Fibroblast of skin of back (primary cell): ENCODE data around the gene CYB5R4.
A peak's percentile ranks its signal among the peaks of the same experiment; 100 is the strongest.
"Not testable (repeated sequence)": the region's sequence is repeated elsewhere in the genome, so short reads cannot be mapped to it uniquely, and the experiment has no call there.

ENCODE experiments used
- DNase-seq: peaks from one replicate; pipeline ENCODE4 v3.0.0-alpha.2; 2013

CYB5R4 gene

GRCh38 chr6:83908813-83909212, 49.3 kb downstream of the CYB5R4 start:
- peak; percentile 29 for DNase-seq

- no peak for DNase-seq
Measured at GRCh38 chr6:83911278-83911677, 51.8 kb downstream of the CYB5R4 start.

- DNase-seq, result no peak
Measured at GRCh38 chr6:83914953-83915352, 55.5 kb downstream of the CYB5R4 start.

GRCh38 chr6:83917001-83917400, 57.5 kb downstream of the CYB5R4 start:
- DNase-seq, result no peak

GRCh38 chr6:83920017-83920416, 60.5 kb downstream of the CYB5R4 start:
- peak; percentile 38 for DNase-seq

- no peak for DNase-seq
Measured at GRCh38 chr6:83921315-83921714, 61.8 kb downstream of the CYB5R4 start.

GRCh38 chr6:83927470-83927869, 68.0 kb downstream of the CYB5R4 start:
- DNase-seq, result no peak

GRCh38 chr6:83928286-83928685, 68.8 kb downstream of the CYB5R4 start:
- no peak for DNase-seq

- not testable (repeated sequence) for DNase-seq
Measured at GRCh38 chr6:83946201-83946833, 86.8 kb downstream of the CYB5R4 start.

GRCh38 chr6:83947983-83948382, 88.5 kb downstream of the CYB5R4 start:
- not testable (repeated sequence) for DNase-seq

- DNase-seq, result no peak
Measured at GRCh38 chr6:83948851-83949250, 89.4 kb downstream of the CYB5R4 start.

GRCh38 chr6:83951423-83951822, 91.9 kb downstream of the CYB5R4 start:
- DNase-seq, result not testable (repeated sequence)

- no peak for DNase-seq
Measured at GRCh38 chr6:83952830-83953229, 93.3 kb downstream of the CYB5R4 start.

- DNase-seq, result no peak
Measured at GRCh38 chr6:83954371-83954770, 94.9 kb downstream of the CYB5R4 start.

- peak; percentile 2 for DNase-seq
Measured at GRCh38 chr6:83958241-83958685, 98.8 kb downstream of the CYB5R4 start.

- DNase-seq, result no peak
Measured at GRCh38 chr6:83960664-83961063, 101.2 kb downstream of the CYB5R4 start.

GRCh38 chr6:83962582-83962981, 103.1 kb downstream of the CYB5R4 start:
- DNase-seq, result no peak

- DNase-seq, result no peak
Measured at GRCh38 chr6:83966539-83966938, 107.0 kb downstream of the CYB5R4 start.

- DNase-seq, result no peak
Measured at GRCh38 chr6:83970582-83970981, 111.1 kb downstream of the CYB5R4 start.

GRCh38 chr6:83974409-83975050, 115.0 kb downstream of the CYB5R4 start:
- no peak for DNase-seq

- no peak for DNase-seq
Measured at GRCh38 chr6:83976037-83976755, 116.7 kb downstream of the CYB5R4 start.

GRCh38 chr6:83976871-83977270, 117.4 kb downstream of the CYB5R4 start:
- DNase-seq, result no peak

- no peak for DNase-seq
Measured at GRCh38 chr6:83978324-83978734, 118.8 kb downstream of the CYB5R4 start.

GRCh38 chr6:83978997-83979396, 119.5 kb downstream of the CYB5R4 start:
- no peak for DNase-seq
